Lung (tissue), 12 donors: ENCODE measurements around the gene LZTR1. TPM values are rescaled to one million over a fixed set of nuclear protein-coding genes. Genes with fewer than 3 reads are reported as not detected.
"Not testable (repeated sequence)": the region's sequence is repeated elsewhere in the genome, so short reads cannot be mapped to it uniquely, and the experiment has no call there.

Experiments
- ATAC-seq: fragments of 200-7000 bp; cut with Tn5 transposase; one replicate; pipeline ENCODE4 v1.9.1; 2020; ENCODE audit warnings: moderate number of reproducible peaks; ENCODE audit not compliant: insufficient read depth, low FRiP score
- DNase-seq, 3 donors: peaks; one replicate each; pipeline ENCODE4 v3.0.0-alpha.2; 2013 to 2017
- H3K27ac ChIP-seq, 2 donors: one replicate each; pipeline ENCODE4 v1.5.1; 2013; ENCODE audit warnings: mild to moderate bottlenecking in 2 of 2, moderate library complexity in 2 of 2, control low read depth in 1 of 2, inconsistent platforms in 1 of 2, low read depth in 1 of 2, low read length in 1 of 2
- H3K27me3 ChIP-seq, 3 donors: one replicate each; pipeline ENCODE4 v1.5.1; 2013; ENCODE audit warnings: low read length in 2 of 3; ENCODE audit not compliant: control insufficient read depth in 3 of 3, insufficient read depth in 3 of 3
- H3K36me3 ChIP-seq, 4 donors: one replicate each; pipeline ENCODE4 v1.5.1; 2013; ENCODE audit warnings: low read length in 4 of 4, mild to moderate bottlenecking in 1 of 4, moderate library complexity in 1 of 4; ENCODE audit not compliant: control insufficient read depth in 4 of 4, insufficient read depth in 4 of 4
- H3K4me1 ChIP-seq, 5 donors: one replicate each; pipeline ENCODE4 v1.5.1; 2013; ENCODE audit warnings: low read length in 5 of 5, mild to moderate bottlenecking in 2 of 5, moderate library complexity in 1 of 5; ENCODE audit not compliant: control insufficient read depth in 5 of 5, insufficient read depth in 5 of 5
- H3K4me3 ChIP-seq: one replicate; pipeline ENCODE4 v1.5.1; 2013; ENCODE audit warnings: mild to moderate bottlenecking, control low read depth, moderate library complexity
- H3K9ac ChIP-seq, 2 donors: one replicate each; pipeline ENCODE4 v1.5.1; 2013; ENCODE audit warnings: low read length in 2 of 2, control low read depth in 1 of 2; ENCODE audit not compliant: insufficient read depth in 1 of 2
- H3K9me3 ChIP-seq, 4 donors: one replicate each; pipeline ENCODE4 v1.5.1; 2013; ENCODE audit warnings: low read length in 3 of 4, mild to moderate bottlenecking in 1 of 4, moderate library complexity in 1 of 4; ENCODE audit not compliant: control insufficient read depth in 4 of 4, insufficient read depth in 3 of 4
- WGBS, 2 donors: extraction: QIAGEN DNeasy Blood & Tissue Kit; methylation state at CpG; one replicate each; pipeline ENCODE4 v1.1.7; 2013; 5-methylcytosine and 5-hydroxymethylcytosine counted together
- polyA plus RNA-seq, 2 donors: library from polyadenylated mRNA; stranded (reverse); fragments of 200-250 nt; gene quantifications; one replicate each; pipeline ENCODE4 v1.2.1, GENCODE V29; 2013
- total RNA-seq, 2 donors: library from RNA; depleted of rRNA in 1 of 2; stranded (reverse); fragments of >200 nt in 1 of 2; gene quantifications; one replicate each; pipeline ENCODE4 v1.2.1, GENCODE V29; 2014 to 2021
- TF ChIP-seq, protein P1 (sequence below): IDR thresholded peaks from 2 replicates; pipeline ENCODE4 v1.5.1; 2012; ENCODE audit warnings: mild to moderate bottlenecking; ENCODE audit errors: control extremely low read depth, extremely low read depth
- donor health status: control.
- donor health status: control.
- donor health status: Bipolar disorder and iron deficiency.
- donor health status: healthy.
- donor health status: DM: yes; HTN: yes; CAD: no.

The LZTR1 gene
- total and polyA plus RNA-seq, 4 donors: 33.8 to 64.9 (median 44.9) TPM

DNA sequence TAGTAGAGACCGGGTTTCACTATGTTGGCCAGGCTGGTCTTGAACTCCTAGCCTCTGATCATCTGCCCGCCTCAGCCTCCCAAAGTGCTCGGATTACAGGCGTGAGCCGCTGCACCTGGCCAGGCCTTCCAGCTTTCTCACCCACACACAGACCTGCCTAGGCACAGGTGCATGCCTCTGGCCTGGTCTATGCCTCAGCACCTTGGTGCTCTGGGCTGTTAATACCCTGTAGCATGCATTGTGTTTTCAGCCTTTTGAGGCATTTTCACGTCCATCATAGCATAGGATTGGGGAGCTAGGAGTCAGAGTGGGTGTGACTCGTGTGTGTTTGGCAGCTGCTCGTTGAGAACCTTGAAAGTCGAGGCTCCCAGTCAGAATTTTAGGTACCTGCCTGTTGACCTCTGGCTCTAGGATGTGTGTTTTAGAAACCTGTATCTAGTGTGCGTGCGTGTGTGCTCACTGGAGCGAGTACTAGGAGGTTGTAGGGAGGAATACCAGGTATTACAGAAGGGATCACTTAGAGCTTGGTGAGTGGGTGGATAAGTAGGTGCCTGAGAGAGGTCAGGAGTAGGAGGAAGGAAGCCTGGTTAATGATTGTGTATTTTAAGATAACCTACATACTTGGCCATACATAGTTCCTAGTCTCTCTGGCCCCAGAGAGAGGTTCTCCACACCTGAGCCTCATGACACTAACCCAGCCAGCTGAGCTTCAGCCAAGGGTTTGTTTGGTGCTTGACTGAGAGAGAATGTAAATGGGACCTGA lies 44.9 kb upstream of the LZTR1 start:
- Histone ChIP-seq H3K4me1 (peaks cover 0 to 18% (median 6%) of the 10 kb centered on the region in 5 donors), H3K4me3 (no peak overlapping the region), H3K9me3 (no peaks in the 10 kb centered on the region), H3K27ac (peak overlapping the region in 1 of 2 donors; percentile 61), H3K27me3 (no peaks in the 10 kb centered on the region), H3K36me3 (peaks cover 4 to 14% (median 8%) of the 10 kb centered on the region in 4 donors), H3K9ac (no peak overlapping the region)
- peak; percentile 78 for ATAC-seq
- TF ChIP-seq, protein P1, sequence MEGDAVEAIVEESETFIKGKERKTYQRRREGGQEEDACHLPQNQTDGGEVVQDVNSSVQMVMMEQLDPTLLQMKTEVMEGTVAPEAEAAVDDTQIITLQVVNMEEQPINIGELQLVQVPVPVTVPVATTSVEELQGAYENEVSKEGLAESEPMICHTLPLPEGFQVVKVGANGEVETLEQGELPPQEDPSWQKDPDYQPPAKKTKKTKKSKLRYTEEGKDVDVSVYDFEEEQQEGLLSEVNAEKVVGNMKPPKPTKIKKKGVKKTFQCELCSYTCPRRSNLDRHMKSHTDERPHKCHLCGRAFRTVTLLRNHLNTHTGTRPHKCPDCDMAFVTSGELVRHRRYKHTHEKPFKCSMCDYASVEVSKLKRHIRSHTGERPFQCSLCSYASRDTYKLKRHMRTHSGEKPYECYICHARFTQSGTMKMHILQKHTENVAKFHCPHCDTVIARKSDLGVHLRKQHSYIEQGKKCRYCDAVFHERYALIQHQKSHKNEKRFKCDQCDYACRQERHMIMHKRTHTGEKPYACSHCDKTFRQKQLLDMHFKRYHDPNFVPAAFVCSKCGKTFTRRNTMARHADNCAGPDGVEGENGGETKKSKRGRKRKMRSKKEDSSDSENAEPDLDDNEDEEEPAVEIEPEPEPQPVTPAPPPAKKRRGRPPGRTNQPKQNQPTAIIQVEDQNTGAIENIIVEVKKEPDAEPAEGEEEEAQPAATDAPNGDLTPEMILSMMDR: no peak
- peak; percentile 45 to 77 (median 46) for DNase-seq
- WGBS, 2 donors: 68 to 82% methylated on average over 12 of the region's 12 CpGs

DNA sequence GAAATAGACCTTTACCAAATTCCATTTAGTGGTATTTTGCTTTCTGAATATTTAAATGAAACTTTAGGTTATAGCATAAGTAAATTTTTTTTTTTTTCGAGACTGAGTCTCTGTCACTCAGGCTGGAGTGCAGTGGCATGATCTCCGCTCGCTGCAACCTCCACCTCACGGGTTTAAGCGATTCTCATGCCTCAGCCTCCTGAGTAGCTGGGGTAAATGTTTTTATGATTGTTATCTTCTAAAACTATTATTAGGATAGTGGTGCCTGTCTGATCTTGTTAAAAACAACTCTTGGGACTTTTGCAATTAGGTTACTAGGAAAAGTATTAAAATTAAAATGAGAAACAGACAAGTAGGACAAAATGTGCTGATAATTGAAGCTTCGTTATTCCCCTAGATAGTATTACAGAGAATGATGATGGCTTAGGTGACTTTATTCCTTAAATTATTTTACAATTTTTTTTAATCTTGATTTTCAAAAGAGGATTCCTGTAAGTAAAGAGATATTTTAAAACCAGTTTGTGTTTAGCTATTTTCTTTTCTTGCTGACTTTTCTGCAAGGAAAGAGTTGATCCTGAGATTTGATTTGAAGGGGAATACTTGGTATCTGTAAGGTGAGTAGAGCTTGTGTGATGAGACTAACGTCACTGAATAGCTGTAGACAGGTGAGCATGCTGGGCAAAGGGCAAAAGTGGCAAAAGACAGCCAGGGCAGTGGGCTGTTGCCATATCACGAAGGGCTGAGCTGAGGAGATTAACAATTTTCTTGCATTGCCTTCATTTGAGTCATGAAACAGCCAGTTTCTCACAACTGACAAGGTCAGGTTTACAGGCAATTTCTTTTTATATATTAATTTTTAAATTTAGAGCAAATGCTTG lies 44.1 kb upstream of the LZTR1 start:
- TF ChIP-seq, protein P1: no peak
- no peak for DNase-seq
- no peak overlapping the region for H3K9ac ChIP-seq
- ATAC-seq: no peak
- peaks cover 4 to 14% (median 8%) of the 10 kb centered on the region in 4 donors for H3K36me3 ChIP-seq
- H3K27ac ChIP-seq: peak overlapping the region in 1 of 2 donors; percentile 13
- H3K27me3 ChIP-seq: no peaks in the 10 kb centered on the region
- H3K4me3 ChIP-seq: no peak overlapping the region
- peaks cover 0 to 18% (median 6%) of the 10 kb centered on the region in 5 donors for H3K4me1 ChIP-seq
- 71 to 81% methylated on average over 8 of the region's 8 CpGs for WGBS, 2 donors
- H3K9me3 ChIP-seq: no peaks in the 10 kb centered on the region

DNA sequence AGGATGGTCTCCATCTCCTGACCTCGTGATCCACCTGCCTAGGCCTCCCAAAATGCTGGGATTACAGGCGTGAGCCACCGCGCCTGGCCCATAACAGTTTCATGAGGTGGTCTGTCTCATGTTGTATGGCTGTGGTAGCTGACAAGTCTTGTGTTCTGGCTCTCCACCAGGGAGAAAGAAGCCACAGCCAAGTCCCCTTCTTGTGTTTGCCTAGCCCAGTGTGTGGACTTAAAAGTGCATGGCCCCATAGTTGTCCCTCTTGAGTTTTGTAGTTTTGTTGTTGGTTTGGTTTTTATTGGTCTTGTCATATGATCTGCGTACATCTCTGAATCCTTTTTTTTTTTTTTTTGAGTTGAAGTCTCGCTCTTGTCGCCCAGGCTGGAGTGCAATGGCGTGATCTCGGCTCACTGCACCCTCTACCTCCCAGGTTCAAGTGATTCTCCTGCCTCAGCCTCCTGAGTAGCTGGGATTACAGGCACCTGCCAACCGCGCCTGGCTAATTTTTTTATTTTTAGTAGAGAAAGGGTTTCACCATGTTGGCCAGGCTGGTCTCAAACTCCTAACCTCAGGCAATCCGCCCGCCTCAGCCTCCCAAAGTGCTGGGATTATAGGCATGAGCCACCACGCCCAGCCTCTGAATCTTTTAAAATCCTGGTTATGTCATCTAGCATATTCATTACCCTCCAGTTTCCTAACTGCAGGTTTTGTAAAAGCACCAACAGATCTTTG lies 42.5 kb upstream of the LZTR1 start:
- ATAC-seq, H3K4me3 ChIP-seq, H3K9ac ChIP-seq, H3K36me3 ChIP-seq, H3K27me3 ChIP-seq, H3K9me3 ChIP-seq, DNase-seq: not testable (repeated sequence)
- 83 to 92% methylated on average over 14 of the region's 14 CpGs for WGBS, 2 donors
- peak overlapping the region in 1 of 2 donors; percentile 33 for H3K27ac ChIP-seq
- H3K4me1 ChIP-seq: peaks cover 0 to 18% (median 6%) of the 10 kb centered on the region in 5 donors
